Gastrocnemius medialis (tissue), 4 donors: ENCODE measurements around the gene BIVM. TPM values are rescaled to one million over a fixed set of nuclear protein-coding genes. Genes with fewer than 3 reads are reported as not detected.

Experiments used
- ATAC-seq, 2 donors: fragments of 150-250 bp; one replicate each; pipeline ENCODE4 v1.9.1; 2016
- DNase-seq, 2 donors: peaks; one replicate each; pipeline ENCODE4 v3.0.0-alpha.2; 2019
- H3K27ac ChIP-seq, 4 donors: fragments of 200-600 bp; sonication (generic); 1 replicate in 1 of 4; 2 replicates in 3 of 4; pipeline ENCODE4 v1.5.1; 2016 to 2018; ENCODE audit warnings: mild to moderate bottlenecking in 2 of 4, moderate library complexity in 1 of 4
- H3K27me3 ChIP-seq, 3 donors: fragments of 200-600 bp; sonication (generic) in 2 of 3; 1 replicate in 1 of 3; 2 replicates in 2 of 3; pipeline versions ENCODE4 v1.5.1 to v1.6.0; 2016 to 2019; ENCODE audit warnings: mild to moderate bottlenecking in 1 of 3, moderate library complexity in 1 of 3
- H3K36me3 ChIP-seq, 2 donors: fragments of 200-600 bp; sonication (generic) in 1 of 2; one replicate each; pipeline ENCODE4 v1.5.1; 2017 to 2018
- H3K4me1 ChIP-seq, 2 donors: fragments of 200-600 bp; sonication (generic) in 1 of 2; one replicate each; pipeline ENCODE4 v1.5.1; 2016 to 2017; ENCODE audit warnings: mild to moderate bottlenecking in 2 of 2
- H3K4me3 ChIP-seq, 4 donors: fragments of 200-600 bp; sonication (generic) in 3 of 4; 1 replicate in 1 of 4; 2 replicates in 3 of 4; pipeline ENCODE4 v1.5.1; 2016 to 2019; ENCODE audit warnings: mild to moderate bottlenecking in 2 of 4
- H3K9me3 ChIP-seq, 3 donors: fragments of 200-600 bp; sonication (generic) in 2 of 3; 1 replicate in 1 of 3; 2 replicates in 2 of 3; pipeline ENCODE4 v1.5.1; 2016 to 2019
- POLR2A ChIP-seq, 2 donors: fragments of 450-650 bp; IDR thresholded peaks; one replicate each; pipeline ENCODE4 v1.6.1; 2017; ENCODE audit warnings: antibody characterized with exemption in 2 of 2, mild to moderate bottlenecking in 2 of 2, moderate library complexity in 2 of 2
- in situ Hi-C, 4 donors: fragments of 200-750 bp; cut with MboI; loops; one replicate each; pipeline versions ENCODE4 v1.15.0 to v1.8.0; 2017; ENCODE audit warnings: low sequenced_read_pairs in 4 of 4
- intact Hi-C: fragments of 100-400 bp; cut with DNase I; formaldehyde crosslinking; loops from one replicate; pipeline ENCODE4 v1.15.1; 2023; ENCODE audit warnings: low total_unique reads
- total RNA-seq, 4 donors: library from RNA; depleted of rRNA; stranded (reverse); fragments of >200 nt; gene quantifications; one replicate each; pipeline versions ENCODE4 v1.1.0 to v1.2.3, GENCODE V29; 2016
- TF ChIP-seq, protein P1 (sequence below), 5 experiments: fragments of 450-650 bp in 3 of 5; fragments of 200-600 bp in 2 of 5; sonication (generic) in 2 of 5; IDR thresholded peaks in 4 of 5; conservative IDR thresholded peaks in 1 of 5; 1 replicate in 4 of 5; 2 replicates in 1 of 5; pipeline ENCODE4 v1.5.1; 2016 to 2019; ENCODE audit warnings: antibody characterized with exemption in 5 of 5, mild to moderate bottlenecking in 3 of 5, moderate library complexity in 3 of 5

BIVM gene
- total RNA-seq, 4 donors from 2014 or later = 14.2 to 25.1 (median 21.1) TPM

DNA sequence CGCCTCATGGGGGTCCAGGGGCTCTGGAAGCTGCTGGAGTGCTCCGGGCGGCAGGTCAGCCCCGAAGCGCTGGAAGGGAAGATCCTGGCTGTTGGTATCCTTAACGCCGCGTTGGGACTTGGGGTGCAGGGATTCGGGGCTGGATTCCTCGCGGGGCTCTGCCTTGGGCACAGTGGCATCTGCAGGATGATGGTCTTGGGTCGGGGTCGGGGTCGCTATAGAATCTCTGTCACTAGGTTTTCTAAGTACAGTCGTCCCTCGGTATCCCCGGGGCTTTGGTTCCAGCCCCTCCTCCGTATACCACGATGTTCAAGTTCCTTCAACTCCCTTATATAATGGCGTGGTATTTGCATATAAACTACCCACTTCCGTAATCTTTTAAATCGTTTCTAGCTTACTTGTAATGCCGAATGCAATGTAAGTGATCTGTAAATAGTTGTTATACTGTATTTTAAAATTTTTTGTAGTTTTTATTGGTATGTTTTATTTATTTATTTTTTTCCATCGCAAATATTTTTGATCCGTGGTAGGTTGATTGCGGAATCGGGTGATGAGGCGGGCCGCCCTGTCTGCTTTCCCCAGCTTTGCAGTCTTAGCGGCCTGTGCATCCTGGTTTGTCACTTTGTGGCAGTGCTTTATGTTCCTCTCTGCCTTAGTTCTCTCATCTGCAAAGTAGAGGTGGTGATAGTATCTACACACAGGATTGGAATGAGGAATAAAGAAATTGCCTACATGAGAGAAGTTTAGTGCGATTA lies 47.5 kb downstream of the BIVM start:
- H3K4me1 ChIP-seq = peaks cover 19 to 21% of the 10 kb centered on the region in 2 donors
- no peaks in the 10 kb centered on the region for H3K36me3 ChIP-seq
- intact Hi-C loops (loop anchor here (1.0 to 10.0 kb wide), 3 partner anchors 124 to 254 kb away; no protein-coding TSS in a partner anchor), in situ Hi-C loops (loop anchor here in 3 of 4 donors (5.0 to 10.0 kb wide), 3 partner anchors 249 to 264 kb away; partner anchors contain the start of gene TPP2 (in 1 of the 3))
- no peaks in the 10 kb centered on the region for H3K9me3 ChIP-seq
- H3K27me3 ChIP-seq = no peaks in the 10 kb centered on the region
- ATAC-seq (peak; percentile 30 to 36), DNase-seq (no peak)
- TF ChIP-seq POLR2A (IDR thresholded peaks at IDR 0.05) = no peak
- TF ChIP-seq, protein P1, sequence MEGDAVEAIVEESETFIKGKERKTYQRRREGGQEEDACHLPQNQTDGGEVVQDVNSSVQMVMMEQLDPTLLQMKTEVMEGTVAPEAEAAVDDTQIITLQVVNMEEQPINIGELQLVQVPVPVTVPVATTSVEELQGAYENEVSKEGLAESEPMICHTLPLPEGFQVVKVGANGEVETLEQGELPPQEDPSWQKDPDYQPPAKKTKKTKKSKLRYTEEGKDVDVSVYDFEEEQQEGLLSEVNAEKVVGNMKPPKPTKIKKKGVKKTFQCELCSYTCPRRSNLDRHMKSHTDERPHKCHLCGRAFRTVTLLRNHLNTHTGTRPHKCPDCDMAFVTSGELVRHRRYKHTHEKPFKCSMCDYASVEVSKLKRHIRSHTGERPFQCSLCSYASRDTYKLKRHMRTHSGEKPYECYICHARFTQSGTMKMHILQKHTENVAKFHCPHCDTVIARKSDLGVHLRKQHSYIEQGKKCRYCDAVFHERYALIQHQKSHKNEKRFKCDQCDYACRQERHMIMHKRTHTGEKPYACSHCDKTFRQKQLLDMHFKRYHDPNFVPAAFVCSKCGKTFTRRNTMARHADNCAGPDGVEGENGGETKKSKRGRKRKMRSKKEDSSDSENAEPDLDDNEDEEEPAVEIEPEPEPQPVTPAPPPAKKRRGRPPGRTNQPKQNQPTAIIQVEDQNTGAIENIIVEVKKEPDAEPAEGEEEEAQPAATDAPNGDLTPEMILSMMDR (IDR thresholded peaks at IDR 0.05 in 4 of 5, conservative IDR thresholded peaks at IDR 0.05 in 1 of 5) = peak in 1 of 5 experiments; percentile 6
- peak overlapping the region; percentile 75 to 94 (median 92) for H3K4me3 ChIP-seq
- peak overlapping the region; percentile 92 to 98 (median 96) for H3K27ac ChIP-seq

DNA sequence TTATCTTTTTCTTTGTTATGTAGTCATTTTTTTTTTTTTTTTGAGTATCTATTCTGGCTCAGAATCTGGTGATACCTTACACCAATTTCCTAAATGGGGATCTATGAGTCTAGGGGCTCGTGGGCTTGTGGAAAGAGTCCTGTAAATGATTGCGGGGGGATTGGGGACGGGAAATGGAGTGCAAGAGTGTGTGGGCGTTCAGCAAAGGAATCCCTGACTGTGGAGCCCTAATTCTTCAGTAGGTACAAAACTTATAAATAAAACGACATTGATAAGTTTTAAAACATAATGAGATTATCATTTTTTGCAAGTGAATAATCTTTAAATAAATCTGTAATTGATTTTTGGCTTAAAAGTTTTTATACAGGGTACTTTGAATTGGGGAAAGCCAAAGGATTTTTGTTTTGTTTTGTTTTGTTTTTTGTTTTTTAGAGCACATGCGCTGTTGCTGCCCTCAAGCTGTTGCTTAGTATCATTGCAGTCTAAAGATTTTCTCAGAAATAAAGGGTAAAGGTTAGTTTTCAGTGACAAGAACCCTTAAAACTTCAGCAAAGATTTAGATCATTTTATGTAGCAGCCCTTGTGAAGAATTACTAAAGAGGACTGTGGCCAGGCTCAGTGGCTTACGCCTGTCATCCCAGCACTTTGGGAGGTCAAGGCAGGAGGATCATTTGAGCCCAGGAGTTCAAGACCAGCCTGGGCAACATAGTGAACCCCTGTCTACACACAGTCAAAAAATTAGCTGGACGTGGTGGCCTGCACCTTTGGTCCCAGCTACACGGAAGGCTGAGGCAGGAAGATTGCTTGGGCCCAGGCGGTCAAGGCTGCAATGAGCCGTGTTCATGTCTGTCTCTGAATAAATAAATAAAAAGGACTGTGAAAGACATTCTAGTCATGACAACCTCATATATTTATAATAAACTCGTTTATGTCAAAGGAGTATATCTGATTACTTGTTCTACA lies 48.6 kb downstream of the BIVM start:
- Histone ChIP-seq H3K36me3 (no peaks in the 10 kb centered on the region), H3K9me3 (no peaks in the 10 kb centered on the region), H3K4me3 (peak overlapping the region; percentile 75 to 94 (median 92)), H3K4me1 (peaks cover 19 to 21% of the 10 kb centered on the region in 2 donors), H3K27ac (peak overlapping the region; percentile 92 to 98 (median 96)), H3K27me3 (no peaks in the 10 kb centered on the region)
- ATAC-seq = no peak
- TF ChIP-seq POLR2A (IDR thresholded peaks at IDR 0.05) = no peak
- TF ChIP-seq, protein P1 (IDR thresholded peaks at IDR 0.05 in 4 of 5, conservative IDR thresholded peaks at IDR 0.05 in 1 of 5) = peak in 4 of 5 experiments; percentile 45 to 77 (median 71)
- in situ Hi-C loops = loop anchor here in 3 of 4 donors (5.0 to 10.0 kb wide), 3 partner anchors 250 to 265 kb away; partner anchors contain the start of gene TPP2 (in 1 of the 3)
- intact Hi-C loops = loop anchor here (2.0 to 10.0 kb wide), 2 partner anchors 125 to 173 kb away; no protein-coding TSS in a partner anchor
- no peak for DNase-seq

DNA sequence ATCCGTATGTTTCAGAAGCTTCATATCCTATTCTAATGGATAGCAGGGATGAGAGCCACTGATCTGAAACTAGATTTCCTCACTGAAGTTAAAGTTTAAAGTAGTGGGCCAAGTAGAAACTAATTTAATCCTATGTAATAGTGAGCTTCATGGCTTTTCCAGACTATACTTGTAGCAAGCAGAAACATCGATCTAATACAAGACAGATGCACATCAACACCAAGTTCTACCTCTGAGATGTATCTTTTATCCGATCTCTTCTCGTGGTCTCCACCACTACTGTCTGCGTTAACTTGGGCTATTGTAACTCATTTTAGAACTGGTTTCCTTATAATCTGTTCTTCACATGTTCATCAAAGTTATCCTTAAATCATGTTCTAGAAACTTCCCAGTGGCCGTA lies 50.0 kb downstream of the BIVM start:
- Histone ChIP-seq H3K9me3 (no peaks in the 10 kb centered on the region), H3K27me3 (no peaks in the 10 kb centered on the region), H3K4me3 (no peak overlapping the region), H3K27ac (no peak overlapping the region), H3K4me1 (peaks cover 19 to 21% of the 10 kb centered on the region in 2 donors), H3K36me3 (peaks cover 0 to 4% of the 10 kb centered on the region in 2 donors)
- ATAC-seq = no peak
- DNase-seq = no peak
- intact Hi-C loops (loop anchor here (10.0 kb wide), 1 partner anchor 174 kb away; no protein-coding TSS in a partner anchor), in situ Hi-C loops (loop anchor here in 3 of 4 donors (5.0 to 10.0 kb wide), 3 partner anchors 252 to 267 kb away; partner anchors contain the start of gene TPP2 (in 1 of the 3))
- no peak for TF ChIP-seq POLR2A (IDR thresholded peaks at IDR 0.05)
- TF ChIP-seq, protein P1 (IDR thresholded peaks at IDR 0.05 in 4 of 5, conservative IDR thresholded peaks at IDR 0.05 in 1 of 5) = no peak

DNA sequence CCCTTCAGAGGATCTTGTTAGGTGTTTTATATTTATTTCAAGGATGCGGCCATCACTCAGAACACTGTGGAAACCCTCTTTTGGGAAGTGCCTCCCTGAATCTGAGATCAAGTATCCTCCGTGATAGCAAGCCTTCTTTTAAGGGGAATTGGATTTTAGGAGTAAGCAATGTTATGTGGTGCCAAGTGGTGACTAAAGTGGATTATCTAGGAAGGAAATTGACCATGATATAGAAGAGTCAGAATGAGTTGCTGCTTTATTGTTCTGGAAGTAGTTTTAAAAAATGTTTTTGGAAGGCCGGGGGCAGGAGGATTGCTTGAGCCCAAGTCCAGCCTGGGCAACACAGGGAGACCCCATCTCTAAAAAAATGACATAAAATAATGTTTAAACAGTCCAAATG lies 53.6 kb downstream of the BIVM start:
- TF ChIP-seq, protein P1 (IDR thresholded peaks at IDR 0.05 in 4 of 5, conservative IDR thresholded peaks at IDR 0.05 in 1 of 5) = no peak
- no peak for TF ChIP-seq POLR2A (IDR thresholded peaks at IDR 0.05)

More for the DNA sequence above, 53.6 kb downstream of the BIVM start:
- H3K27ac ChIP-seq = no peak overlapping the region
- H3K27me3 ChIP-seq = no peaks in the 10 kb centered on the region
- ATAC-seq = no peak
- peaks cover 5 to 6% of the 10 kb centered on the region in 2 donors for H3K4me1 ChIP-seq
- in situ Hi-C loops = loop anchor here in 1 of 4 donors (10.0 kb wide), 1 partner anchor 278 kb away; no protein-coding TSS in a partner anchor
- no peak overlapping the region for H3K4me3 ChIP-seq
- no peaks in the 10 kb centered on the region for H3K9me3 ChIP-seq
- H3K36me3 ChIP-seq = peaks cover 0 to 34% of the 10 kb centered on the region in 2 donors
- intact Hi-C loops = no loop called here
- DNase-seq = no peak
